ENCODE measurements around the gene TP73.

TP73 gene

DNA sequence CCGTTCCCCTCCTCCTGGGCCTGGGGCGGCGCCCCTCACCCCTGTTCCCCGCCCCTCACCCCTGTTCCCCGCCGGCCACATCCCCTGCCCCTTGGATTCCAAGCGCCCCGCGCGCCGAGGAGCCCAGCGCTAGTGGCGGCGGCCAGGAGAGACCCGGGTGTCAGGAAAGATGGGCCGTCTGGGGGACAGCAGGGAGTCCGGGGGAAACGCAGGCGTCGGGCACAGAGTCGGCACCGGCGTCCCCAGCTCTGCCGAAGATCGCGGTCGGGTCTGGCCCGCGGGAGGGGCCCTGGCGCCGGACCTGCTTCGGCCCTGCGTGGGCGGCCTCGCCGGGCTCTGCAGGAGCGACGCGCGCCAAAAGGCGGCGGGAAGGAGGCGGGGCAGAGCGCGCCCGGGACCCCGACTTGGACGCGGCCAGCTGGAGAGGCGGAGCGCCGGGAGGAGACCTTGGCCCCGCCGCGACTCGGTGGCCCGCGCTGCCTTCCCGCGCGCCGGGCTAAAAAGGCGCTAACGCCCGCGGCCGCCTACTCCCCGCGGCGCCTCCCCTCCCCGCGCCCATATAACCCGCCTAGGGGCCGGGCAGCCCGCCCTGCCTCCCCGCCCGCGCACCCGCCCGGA, at the start of gene TP73:
Gene TP73 (plus strand): TSS at position 587 of the 618 bp plus-strand sequence. CDS start 29,850 bp downstream, outside the sequence.
- DNase-seq, result peak; percentile 36

GRCh38 chr1:3603156-3603555, 49.2 kb upstream of the TP73 start:
- no peak for DNase-seq

DNA sequence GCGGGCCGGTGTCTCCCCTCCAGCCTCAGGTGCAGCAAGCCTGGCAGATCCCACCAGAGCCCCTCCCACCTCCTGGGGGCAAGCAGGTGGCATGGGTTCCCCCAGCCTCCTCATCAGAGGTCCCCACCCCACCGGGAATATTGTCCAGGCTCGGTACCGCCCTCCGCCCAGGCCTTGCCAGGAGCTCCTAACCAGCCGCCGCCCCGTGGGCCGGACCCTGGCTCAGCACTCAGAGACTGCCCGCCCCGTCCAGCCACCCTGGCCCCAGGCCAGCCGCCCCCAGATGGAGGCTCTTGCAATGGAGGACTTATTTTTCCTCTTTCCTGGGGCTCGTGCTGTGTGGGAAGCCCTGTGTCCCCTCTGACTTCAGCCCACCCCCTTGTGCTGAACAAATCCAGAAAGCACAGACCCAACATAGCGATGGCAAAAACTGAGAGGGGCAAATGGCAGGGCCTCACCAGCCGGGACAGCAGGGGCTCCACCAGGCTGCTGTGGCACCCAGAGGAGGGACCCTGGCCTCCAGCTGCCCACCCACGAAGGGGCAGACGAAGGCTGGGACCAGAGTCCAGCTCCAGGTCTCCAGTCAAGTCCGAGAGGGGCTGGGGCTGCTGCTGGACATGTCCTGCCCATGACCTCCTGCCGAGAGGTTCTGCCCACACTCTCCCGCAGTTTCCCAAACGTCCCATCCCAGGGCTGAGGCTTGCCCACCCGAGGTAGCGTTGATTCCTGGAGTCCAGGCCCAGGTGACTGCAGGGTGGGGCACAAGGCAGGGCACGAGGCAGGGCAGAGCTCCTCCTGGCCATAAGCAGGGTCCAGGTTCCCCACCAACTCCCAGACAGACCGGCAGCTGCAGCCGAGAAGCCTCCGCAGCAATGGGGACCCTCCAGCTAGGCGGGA, 48.5 kb upstream of the TP73 start:
- DNase-seq, result no peak

DNA sequence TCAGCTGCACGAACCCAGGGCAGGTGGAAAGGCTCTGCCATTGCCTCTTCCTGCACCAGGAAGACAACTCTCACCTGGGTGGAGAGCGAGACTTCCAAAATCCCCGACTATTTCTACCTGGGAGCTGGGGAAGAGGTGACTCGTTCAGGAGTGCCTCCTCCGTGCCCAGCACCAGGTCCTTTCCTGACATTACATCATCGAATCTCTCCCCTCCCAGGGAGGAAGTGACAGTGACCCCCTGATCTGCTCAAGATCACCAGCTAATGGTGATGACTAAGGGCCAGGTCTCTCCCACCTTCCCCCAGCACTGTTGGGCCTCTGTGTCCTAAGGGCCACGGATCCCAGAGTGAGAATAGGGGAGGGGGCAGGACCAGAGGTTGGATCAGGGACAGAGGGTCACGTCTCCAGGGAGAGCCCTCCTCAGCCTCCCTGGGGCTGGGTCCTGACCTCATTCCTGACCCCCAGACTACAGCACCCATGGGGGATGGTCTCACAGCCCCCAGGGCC, 47.8 kb upstream of the TP73 start:
- DNase-seq, result no peak

GRCh38 chr1:3604997-3605823, 47.1 kb upstream of the TP73 start:
- no peak for DNase-seq

DNA sequence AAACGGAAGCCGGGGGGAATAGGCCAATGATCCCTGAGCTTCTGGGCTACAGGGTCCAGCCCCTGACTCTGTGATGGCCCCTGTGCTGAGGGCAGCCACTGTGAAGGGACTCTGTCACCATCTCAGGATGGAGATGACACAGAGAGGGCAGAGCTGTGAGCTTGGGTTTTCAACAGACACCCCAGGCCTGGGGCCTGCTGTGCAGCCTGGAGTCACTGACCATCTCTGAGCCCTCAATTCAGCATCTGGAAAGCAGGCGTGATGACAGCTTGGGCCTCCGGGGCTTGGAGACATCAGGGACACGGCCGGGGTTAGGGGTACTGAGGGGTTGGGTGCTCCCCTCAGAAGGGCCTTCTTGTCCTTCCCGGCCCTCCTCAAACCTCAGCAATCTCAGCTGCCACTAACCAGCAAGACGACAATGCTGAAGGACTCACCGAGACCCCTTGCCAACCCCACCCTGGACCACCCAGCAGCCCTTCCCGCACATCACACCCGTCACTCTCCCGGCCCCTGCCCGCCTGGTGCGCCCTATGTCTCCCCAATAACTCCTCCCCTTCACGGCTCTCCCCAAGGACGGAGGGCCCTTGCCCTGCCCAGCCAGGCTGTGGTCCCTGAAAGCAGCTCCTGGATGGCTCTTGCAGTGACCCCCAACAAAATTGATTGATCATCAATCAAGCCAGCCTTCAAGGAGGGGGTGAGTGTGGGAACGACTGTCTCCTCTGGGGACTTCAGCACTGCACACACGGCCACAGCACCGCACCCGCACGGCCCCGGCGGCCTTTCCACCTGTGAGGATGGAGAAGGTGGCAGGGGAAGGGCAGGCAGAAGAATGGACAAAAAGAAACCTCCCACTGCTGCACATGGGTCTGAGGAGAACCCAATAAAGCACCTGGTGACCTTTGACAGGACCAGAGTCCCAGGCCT, 45.3 kb upstream of the TP73 start:
- no peak for DNase-seq

DNA sequence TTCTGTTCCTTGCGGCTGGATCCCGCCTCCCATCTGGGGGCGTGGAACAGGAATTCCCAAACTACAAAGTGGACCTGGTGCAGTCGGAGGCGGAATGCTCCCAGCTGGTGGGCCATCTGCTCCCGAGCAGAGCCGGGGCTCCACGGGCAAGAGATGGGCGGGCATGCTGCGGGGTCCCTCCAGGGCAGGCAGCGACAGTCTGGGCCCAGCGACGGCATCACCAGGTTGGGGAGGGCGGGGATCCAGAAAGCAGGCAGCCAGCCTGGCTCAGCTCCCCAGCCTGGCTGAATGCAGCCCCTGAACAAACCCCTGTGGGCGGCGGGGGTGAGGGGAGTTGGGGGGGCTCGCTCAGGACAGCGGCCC, 44.6 kb upstream of the TP73 start:
- no peak for DNase-seq

GRCh38 chr1:3608154-3608553, 44.2 kb upstream of the TP73 start:
- DNase-seq, result no peak

DNA sequence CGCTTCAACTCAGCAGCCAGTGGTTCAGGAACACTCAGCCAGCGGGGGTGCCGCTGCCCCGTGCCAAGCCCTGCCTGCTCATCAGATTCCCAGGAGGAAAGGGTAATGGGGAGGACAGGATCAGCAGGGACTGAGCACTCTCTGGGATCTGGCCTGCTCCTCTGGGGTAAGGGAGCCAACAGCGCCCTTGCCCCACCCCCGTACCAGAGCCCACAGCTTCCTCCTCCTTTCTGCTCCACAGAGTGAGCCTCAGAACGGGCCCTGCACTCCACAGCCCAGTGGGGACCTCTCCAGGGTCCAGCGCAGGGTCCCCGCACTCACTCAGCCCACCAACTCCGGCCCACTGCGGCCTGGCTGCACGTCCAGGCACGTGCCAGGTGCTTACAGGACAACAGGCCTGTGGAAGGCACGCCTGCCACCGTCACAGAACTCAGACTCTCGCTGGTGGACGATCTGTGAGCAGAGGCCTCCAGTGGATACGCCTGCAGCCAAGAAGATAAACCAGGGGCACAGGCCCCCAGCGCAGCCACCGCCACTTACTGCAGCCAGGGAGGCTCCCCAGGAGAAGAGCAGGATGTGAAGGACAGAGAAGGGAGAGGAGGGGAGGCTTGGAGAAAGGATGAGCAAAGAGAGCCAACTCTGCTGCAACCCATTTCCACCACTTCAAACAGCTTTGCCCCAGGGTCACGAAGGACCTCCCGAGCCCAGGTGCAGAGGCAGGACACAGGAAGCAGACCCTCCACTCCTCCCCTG, 43.1 kb upstream of the TP73 start:
- DNase-seq, result no peak

DNA sequence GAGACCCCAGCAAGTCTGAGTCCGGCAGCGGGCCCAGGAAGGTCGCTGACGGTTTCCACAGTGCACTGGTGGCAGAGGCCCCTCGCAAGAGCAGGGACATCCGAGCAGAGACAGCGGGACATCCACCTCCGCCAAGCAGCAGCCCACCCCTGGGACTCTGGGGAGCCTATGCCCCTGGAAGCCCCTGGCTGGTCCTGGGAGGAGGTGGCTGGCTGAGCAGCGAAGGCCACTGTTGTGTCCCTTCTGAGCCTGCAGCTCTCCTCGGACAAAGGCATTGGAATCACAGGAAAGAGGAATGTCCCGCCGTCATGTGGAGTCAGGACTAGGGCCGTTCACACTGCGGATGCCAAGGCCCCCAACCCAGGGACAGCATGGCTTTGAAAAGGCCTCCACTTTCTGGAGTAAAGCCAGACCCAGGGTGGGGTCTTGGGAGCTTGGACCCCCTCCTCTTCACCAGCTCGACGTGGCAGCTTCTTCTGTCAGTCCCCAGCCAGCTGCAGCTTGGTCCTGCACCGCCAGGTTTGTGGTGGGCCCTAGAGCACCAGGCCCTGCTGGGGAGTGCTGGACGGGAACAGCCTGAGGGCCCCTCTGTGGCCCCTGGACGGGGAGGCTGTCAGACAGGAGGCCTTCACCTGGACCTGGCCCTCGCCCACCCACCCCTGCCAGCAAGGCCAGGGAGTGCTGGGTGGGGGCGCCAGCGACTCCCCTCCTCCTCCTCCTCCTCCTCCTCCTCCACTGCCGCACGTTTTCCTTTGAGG, 42.4 kb upstream of the TP73 start:
- no peak for DNase-seq

- no peak for DNase-seq
These were observed 41.7 kb upstream of the TP73 start for GRCh38 chr1:3610527-3611169.

GRCh38 chr1:3611170-3612019, 40.9 kb upstream of the TP73 start, which contains the start of gene MEGF6:
Gene MEGF6 (minus strand): TSS chr1:3611508. CDS start chr1:3611268, 240 bp downstream.
- DNase-seq, result peak; percentile 68

- DNase-seq, result no peak
These were observed 40.2 kb upstream of the TP73 start for GRCh38 chr1:3612123-3612522.

- no peak for DNase-seq
These were observed 37.3 kb upstream of the TP73 start for GRCh38 chr1:3614755-3615742.

DNA sequence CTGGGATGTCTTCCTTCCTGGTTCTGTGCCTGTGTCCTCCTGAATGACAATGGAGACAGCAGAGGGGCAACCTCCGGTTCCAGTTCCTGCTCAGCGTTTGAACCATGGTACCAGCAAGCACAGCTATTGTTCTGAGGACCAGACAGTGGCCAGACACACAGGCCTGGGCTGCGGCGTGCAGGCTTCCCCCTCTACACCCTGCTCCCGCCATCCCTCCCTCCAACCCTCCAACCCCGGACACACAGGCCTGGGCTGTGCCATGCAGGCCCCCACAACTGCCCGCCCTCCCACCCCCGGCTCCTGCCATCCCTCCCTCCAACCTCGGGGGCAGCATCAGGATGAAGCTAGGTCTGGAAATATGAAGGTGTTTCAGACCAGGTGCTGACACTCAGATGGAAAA, 35.5 kb upstream of the TP73 start:
- DNase-seq, result no peak

DNA sequence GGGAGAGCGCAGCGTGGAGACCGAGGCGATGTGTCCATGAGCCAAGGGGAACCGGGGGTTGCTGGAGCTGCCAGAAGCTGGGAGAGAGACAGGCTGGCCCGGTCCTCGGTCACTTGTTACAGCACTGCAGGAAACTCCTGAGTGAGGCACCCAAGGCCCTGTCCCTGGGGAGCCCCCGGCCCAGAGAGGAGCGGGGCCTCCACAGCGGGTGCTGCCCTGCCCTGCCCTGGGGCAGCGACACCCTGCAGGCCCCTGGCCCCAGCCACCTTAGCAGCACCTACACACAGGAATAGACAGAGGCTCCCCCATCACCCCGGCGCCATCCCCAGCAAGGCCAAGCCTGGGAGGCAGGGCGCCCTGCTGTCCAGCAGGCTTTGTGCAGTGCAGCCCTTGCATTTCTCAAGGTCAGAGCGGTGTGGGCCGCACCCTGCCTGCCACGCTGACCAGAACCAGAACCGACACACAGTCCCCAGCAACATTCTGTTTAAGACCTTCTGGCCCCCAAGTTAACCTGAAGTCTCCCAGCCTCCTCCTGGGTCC, 34.4 kb upstream of the TP73 start:
- DNase-seq, result no peak

DNA sequence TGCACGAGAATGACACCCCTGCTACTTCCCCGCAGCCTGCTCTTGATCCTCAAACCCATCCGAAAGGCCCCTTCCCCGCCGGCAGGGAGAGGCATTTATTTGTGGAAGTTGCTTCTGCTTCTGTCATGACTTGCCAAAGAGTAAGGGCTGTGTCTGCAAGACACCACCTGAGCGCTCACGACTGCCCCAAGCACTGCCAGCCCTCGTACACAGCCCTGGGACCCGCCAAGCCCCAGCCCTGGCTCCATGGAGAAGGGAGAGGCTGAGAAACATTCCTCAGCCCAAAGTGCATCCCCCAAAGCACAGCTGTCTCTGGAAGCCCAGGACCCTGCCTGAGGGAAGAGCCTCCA, 33.8 kb upstream of the TP73 start:
- no peak for DNase-seq
